ENCODE measurements around the gene FBLIM1. TPM values are rescaled to one million over a fixed set of nuclear protein-coding genes. Genes with fewer than 3 reads are reported as not detected.

FBLIM1 gene
- total RNA-seq, 3 donors from 2014 or later, result 154 to 268 (median 260) TPM

DNA sequence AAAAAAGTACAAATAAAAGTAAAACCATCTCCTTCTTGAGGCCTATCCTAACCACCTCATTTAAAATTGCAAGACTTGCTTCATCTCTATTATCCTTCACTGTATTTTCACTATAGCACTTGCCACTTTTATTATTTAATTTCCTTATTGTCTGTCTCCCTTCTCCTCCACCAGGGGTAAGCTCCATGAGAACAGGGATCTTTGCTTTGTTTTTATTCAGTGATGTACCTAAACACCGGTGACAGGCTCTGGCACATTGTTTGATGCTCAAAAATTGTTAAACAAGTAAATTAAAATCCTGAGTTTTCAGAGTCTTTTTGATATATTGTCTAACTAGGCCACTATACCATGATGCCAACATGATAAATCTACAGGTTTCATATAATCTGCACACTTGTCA is 71.7 kb downstream of the FBLIM1 start:
- no peak for ATAC-seq
- H3K4me3 ChIP-seq, result no peak overlapping the region
- TF ChIP-seq, protein P1, sequence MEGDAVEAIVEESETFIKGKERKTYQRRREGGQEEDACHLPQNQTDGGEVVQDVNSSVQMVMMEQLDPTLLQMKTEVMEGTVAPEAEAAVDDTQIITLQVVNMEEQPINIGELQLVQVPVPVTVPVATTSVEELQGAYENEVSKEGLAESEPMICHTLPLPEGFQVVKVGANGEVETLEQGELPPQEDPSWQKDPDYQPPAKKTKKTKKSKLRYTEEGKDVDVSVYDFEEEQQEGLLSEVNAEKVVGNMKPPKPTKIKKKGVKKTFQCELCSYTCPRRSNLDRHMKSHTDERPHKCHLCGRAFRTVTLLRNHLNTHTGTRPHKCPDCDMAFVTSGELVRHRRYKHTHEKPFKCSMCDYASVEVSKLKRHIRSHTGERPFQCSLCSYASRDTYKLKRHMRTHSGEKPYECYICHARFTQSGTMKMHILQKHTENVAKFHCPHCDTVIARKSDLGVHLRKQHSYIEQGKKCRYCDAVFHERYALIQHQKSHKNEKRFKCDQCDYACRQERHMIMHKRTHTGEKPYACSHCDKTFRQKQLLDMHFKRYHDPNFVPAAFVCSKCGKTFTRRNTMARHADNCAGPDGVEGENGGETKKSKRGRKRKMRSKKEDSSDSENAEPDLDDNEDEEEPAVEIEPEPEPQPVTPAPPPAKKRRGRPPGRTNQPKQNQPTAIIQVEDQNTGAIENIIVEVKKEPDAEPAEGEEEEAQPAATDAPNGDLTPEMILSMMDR (IDR thresholded peaks at IDR 0.05), result no peak
- DNase-seq, result no peak
- H3K36me3 ChIP-seq (ENCODE audit: low read depth), result no peaks in the 10 kb centered on the region
- H3K9me3 ChIP-seq, result no peaks in the 10 kb centered on the region
- intact Hi-C loops (cut with DNase I, micrococcal nuclease), result no loop called here
- peaks cover 6% of the 10 kb centered on the region for H3K4me1 ChIP-seq (ENCODE audit: low read depth)

DNA sequence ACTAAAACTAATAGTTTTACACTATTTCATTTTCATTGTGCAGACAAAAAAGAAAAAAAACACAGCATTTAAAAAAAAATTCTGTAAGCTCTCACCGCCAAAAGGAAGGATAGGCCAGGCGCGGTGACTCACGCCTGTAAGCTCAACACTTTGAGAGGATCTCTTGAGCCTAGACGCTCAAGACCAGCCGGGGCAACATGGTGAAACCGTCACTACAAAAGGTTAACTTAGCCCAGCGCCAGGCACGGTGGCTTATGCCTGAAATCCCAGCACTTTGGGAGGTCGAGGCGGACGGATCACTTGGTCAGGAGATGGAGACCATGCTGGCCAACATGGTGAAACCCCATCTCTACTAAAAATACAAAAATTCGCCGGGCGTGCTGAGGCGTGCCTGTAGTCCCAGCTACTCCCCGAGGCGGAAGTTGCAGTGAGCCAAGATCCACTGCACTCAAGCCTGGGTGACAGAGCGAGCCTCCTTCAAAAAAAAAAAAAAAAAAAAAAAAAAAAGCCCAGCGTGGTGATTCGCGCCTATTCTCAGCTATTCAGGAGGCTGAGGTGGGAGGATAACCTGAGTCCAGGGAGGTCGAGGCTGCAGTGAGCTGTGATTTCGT is 74.6 kb downstream of the FBLIM1 start:
- no peak overlapping the region for H3K4me3 ChIP-seq
- TF ChIP-seq, protein P1 (IDR thresholded peaks at IDR 0.05), result no peak
- H3K4me1 ChIP-seq (ENCODE audit: low read depth), result peaks cover 16% of the 10 kb centered on the region
- H3K9me3 ChIP-seq, result no peaks in the 10 kb centered on the region
- ATAC-seq (no peak), DNase-seq (peak; percentile 71 to 80 (median 72))
- H3K36me3 ChIP-seq (ENCODE audit: low read depth), result no peaks in the 10 kb centered on the region
- intact Hi-C loops (cut with DNase I, micrococcal nuclease), result no loop called here

DNA sequence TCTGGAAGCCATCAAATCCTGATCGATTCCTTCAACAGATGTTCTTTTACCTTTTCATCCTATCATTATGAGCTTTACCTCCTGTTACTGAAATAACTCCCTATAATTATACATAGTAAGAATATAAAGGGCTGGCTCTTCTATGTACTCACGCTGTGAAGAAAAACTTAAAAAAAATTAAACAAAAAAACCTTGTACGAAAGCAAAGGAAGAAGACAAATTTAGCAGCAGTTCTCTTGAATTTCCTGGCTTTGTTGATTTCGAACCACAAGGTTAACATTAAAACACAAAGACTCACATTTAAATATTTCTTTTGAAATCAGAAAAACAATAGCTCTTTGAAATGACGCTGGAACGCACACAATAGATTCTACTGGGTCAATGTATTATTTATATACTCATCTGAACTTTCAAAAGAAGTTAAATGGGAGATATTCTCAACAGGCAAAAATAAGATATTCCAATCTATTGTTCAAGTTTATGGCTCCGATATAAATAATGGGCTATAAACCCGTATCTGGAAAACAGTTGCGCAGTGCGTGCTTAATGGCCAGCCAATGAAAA is 75.3 kb downstream of the FBLIM1 start:
- Histone ChIP-seq H3K9me3 (no peaks in the 10 kb centered on the region), H3K36me3 (ENCODE audit: low read depth) (no peaks in the 10 kb centered on the region), H3K4me1 (ENCODE audit: low read depth) (peaks cover 16% of the 10 kb centered on the region), H3K4me3 (peak overlapping the region; percentile 57)
- TF ChIP-seq, protein P1 (IDR thresholded peaks at IDR 0.05), result no peak
- ATAC-seq, result no peak
- DNase-seq, result no peak
- intact Hi-C loops (cut with DNase I, micrococcal nuclease), result no loop called here

DNA sequence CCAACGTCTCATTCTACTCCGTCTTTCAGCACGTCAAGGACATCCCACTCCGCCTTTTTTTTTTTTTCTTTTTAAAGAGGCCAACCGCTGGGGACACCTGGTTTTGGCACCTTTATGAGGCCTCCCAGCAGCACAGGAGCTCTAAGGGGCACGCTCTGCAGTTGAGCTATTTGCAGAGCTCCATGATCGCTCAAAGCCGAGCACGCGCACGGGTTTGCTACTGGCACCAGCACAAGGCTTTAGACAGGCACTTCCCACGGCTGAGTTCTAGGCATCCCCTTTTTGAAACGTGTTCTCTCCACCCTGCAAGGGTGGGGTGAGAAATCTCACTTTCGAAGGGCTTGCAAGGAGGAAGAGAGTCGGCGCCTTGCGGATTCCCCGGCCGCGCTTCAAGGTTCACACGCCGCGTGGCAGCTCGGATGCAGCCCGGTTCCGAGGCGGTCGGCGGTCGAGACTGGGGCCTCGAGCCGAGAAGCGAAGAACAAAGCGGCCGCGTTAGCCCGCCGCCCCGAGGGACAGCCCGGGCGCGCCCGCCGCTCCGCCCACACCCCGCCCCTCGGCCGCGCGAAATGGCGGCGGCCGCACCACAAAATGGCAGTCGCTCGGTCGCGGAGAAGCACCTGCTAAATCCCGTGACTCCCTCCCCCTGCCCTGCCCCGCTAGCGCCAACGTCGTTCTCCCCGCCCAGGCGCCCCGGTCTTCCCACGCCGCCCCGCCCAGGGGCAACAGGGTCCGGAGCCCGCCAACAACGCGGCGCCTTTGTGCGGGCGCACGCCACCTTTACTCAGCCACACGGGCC is 76.0 kb downstream of the FBLIM1 start:
- ATAC-seq, result peak; percentile 80
- TF ChIP-seq, protein P1 (IDR thresholded peaks at IDR 0.05), result no peak
- peak overlapping the region; percentile 57 for H3K4me3 ChIP-seq
- peak; percentile 90 to 95 (median 94) for DNase-seq
- H3K9me3 ChIP-seq, result no peaks in the 10 kb centered on the region
- H3K36me3 ChIP-seq (ENCODE audit: low read depth), result no peaks in the 10 kb centered on the region
- intact Hi-C loops (cut with DNase I, micrococcal nuclease), result no loop called here
- peaks cover 16% of the 10 kb centered on the region for H3K4me1 ChIP-seq (ENCODE audit: low read depth)

DNA sequence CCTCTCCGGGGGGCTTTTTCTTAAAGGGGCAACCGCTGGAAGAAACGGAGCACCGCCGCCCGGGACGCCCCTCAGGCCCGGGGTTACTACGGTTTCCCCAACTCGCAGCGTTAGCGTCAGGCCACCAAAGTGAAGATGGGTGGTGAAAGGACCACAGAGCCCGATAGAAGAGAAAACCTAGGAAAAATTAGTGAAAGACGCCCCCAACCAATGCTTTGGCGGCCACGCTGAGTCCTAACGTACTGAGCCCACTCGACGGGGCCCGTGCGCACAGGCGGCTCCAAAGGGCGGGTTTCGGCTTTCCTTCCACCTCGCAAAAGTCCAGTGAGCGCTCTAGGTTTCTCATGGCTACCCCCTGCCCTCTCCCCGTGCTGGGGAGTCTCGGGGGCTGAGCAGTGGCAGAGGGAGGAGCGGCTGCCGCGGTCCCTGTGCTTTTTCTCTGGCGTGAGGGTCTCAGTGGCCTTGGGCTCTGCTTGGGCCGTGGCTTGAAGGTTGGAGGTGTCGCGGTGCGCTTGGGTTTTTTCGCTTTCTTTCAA is 76.7 kb downstream of the FBLIM1 start:
- H3K4me3 ChIP-seq, result peak overlapping the region; percentile 57
- H3K36me3 ChIP-seq (ENCODE audit: low read depth), result no peaks in the 10 kb centered on the region
- no peaks in the 10 kb centered on the region for H3K9me3 ChIP-seq
- TF ChIP-seq, protein P1 (IDR thresholded peaks at IDR 0.05), result no peak
- intact Hi-C loops (cut with DNase I, micrococcal nuclease), result no loop called here
- no peak for DNase-seq
- peak; percentile 25 for ATAC-seq
- peaks cover 16% of the 10 kb centered on the region for H3K4me1 ChIP-seq (ENCODE audit: low read depth)
